Adrenal gland (tissue), 12 donors: Measurements from ENCODE around the gene AGAP1. TPM values are rescaled to one million over a fixed set of nuclear protein-coding genes. Genes with fewer than 3 reads are reported as not detected.
A peak's percentile ranks its signal among the peaks of the same experiment; 100 is the strongest.

Experiments used
- DNase-seq, 7 donors: peaks; one replicate each; pipeline ENCODE4 v3.0.0-alpha.2; 2019 to 2020
- H3K27ac ChIP-seq, 5 donors: fragments of 200-600 bp; sonication (generic) in 4 of 5; 1 replicate in 3 of 5; 2 replicates in 2 of 5; pipeline versions ENCODE4 v1.5.1 to v1.8.0; 2016 to 2020; ENCODE audit warnings: mild to moderate bottlenecking in 1 of 5
- H3K27me3 ChIP-seq: fragments of 200-600 bp; 2 replicates; pipeline ENCODE4 v1.8.0; 2021
- H3K36me3 ChIP-seq, 2 donors: fragments of 200-600 bp; replicated peaks in 1 of 2; 1 replicate in 1 of 2; 2 replicates in 1 of 2; pipeline versions ENCODE4 v1.5.1 to v1.8.0; 2018 to 2022
- H3K4me1 ChIP-seq, 2 donors: fragments of 200-600 bp; replicated peaks in 1 of 2; 1 replicate in 1 of 2; 2 replicates in 1 of 2; pipeline versions ENCODE4 v1.5.1 to v1.8.0; 2018 to 2021
- H3K4me3 ChIP-seq, 4 donors: fragments of 200-600 bp; sonication (generic) in 3 of 4; one replicate each; pipeline ENCODE4 v1.5.1; 2016 to 2018
- H3K9me3 ChIP-seq, 3 donors: fragments of 200-600 bp; sonication (generic) in 1 of 3; replicated peaks in 1 of 3; 1 replicate in 2 of 3; 2 replicates in 1 of 3; pipeline versions ENCODE4 v1.5.1 to v1.8.0; 2016 to 2021
- CTCF ChIP-seq, 6 experiments: fragments of 450-650 bp in 4 of 6; fragments of 200-600 bp in 2 of 6; sonication (generic) in 1 of 6; IDR thresholded peaks; 1 replicate in 5 of 6; 2 replicates in 1 of 6; pipeline versions ENCODE4 v1.5.1 to v1.8.0; 2016 to 2021; ENCODE audit warnings: antibody characterized with exemption in 6 of 6, mild to moderate bottlenecking in 2 of 6, moderate library complexity in 1 of 6
- POLR2A ChIP-seq, 2 donors: fragments of 450-650 bp; IDR thresholded peaks; one replicate each; pipeline ENCODE4 v1.6.1; 2017; ENCODE audit warnings: antibody characterized with exemption in 2 of 2, mild to moderate bottlenecking in 2 of 2, moderate library complexity in 1 of 2
- WGBS, 4 donors: extraction: QIAGEN DNeasy Blood & Tissue Kit in 2 of 4; methylation state at CpG; one replicate each; pipeline versions ENCODE4 v1.1.5 to v1.1.7; 2013 to 2017; 5-methylcytosine and 5-hydroxymethylcytosine counted together
- intact Hi-C, 2 donors: fragments of 100-400 bp; cut with DNase I; formaldehyde crosslinking; loops; one replicate each; pipeline versions ENCODE4 v1.14.1 to v1.15.0; 2022 to 2023
- polyA plus RNA-seq, 3 donors: library from polyadenylated mRNA; stranded (reverse); fragments of 200-250 nt in 2 of 3; fragments of 350-450 nt in 1 of 3; fragmentation: Illumina TruSeq in 1 of 3; extraction: RNeasy Lipid Tissue Mini Kit (QIAGEN cat#74804) in 1 of 3; gene quantifications; one replicate each; pipeline ENCODE4 v1.2.3, GENCODE V29; 2013 to 2014
- total RNA-seq, 9 donors: library from RNA; depleted of rRNA in 4 of 9; stranded (reverse); fragments of >200 nt in 4 of 9; fragments of 120-200 nt in 1 of 9; fragmentation: NEBNext Ultra II Directional in 1 of 9; extraction: Animal tissue kit (Norgen Biotek cat#: 25700) in 1 of 9; gene quantifications; one replicate each; pipeline versions ENCODE4 v1.1.0 to v1.2.4, GENCODE V29; 2013 to 2023
- donor health status: healthy with polysubstance abuse.
- donor health status: Bipolar disorder and iron deficiency.
- donor health status: DM: yes; HTN: yes; CAD: no.
- donor health status: DM: no; HTN: no; CAD: no.
- donor health status: DM: no; HTN: no; CAD: no.
- donor health status: DM: yes; HTN: yes; CAD: no.

AGAP1 gene
- total and polyA plus RNA-seq, 12 donors = 5.3 to 29.6 (median 17.7) TPM

- H3K4me1 ChIP-seq = peaks cover 3 to 8% of the 10 kb centered on the region in 2 donors
- DNase-seq = peak; percentile 51 to 81 (median 78)
- H3K36me3 ChIP-seq = no peaks in the 10 kb centered on the region
- H3K27ac ChIP-seq = no peak overlapping the region
- no peaks in the 10 kb centered on the region for H3K9me3 ChIP-seq
- intact Hi-C loops = no loop called here
- WGBS, 4 donors = 48 to 65% (median 51%) methylated on average over 3 of the region's 3 CpGs
- H3K27me3 ChIP-seq = no peaks in the 10 kb centered on the region
- no peak for TF ChIP-seq CTCF (IDR thresholded peaks at IDR 0.05)
- no peak for TF ChIP-seq POLR2A (IDR thresholded peaks at IDR 0.05)
- H3K4me3 ChIP-seq = no peak overlapping the region
These were observed 29.9 kb upstream of the AGAP1 start for GRCh38 chr2:235463893-235464292.

- Histone ChIP-seq H3K27ac (no peak overlapping the region), H3K36me3 (no peaks in the 10 kb centered on the region), H3K27me3 (no peaks in the 10 kb centered on the region), H3K4me1 (peaks cover 3 to 10% of the 10 kb centered on the region in 2 donors), H3K9me3 (no peaks in the 10 kb centered on the region), H3K4me3 (no peak overlapping the region)
- intact Hi-C loops = no loop called here
- WGBS, 4 donors = 87 to 93% (median 89%) methylated on average over 2 to 5 of the region's 5 CpGs
- TF ChIP-seq CTCF (IDR thresholded peaks at IDR 0.05) (no peak), POLR2A (IDR thresholded peaks at IDR 0.05) (no peak)
- DNase-seq = peak in 1 of 7 donors; percentile 25
These were observed 26.3 kb upstream of the AGAP1 start for GRCh38 chr2:235467588-235467987.

- DNase-seq = peak; percentile 51 to 83 (median 78)
- no peaks in the 10 kb centered on the region for H3K27me3 ChIP-seq
- no peak overlapping the region for H3K4me3 ChIP-seq
- no peaks in the 10 kb centered on the region for H3K9me3 ChIP-seq
- intact Hi-C loops = no loop called here
- peak overlapping the region in 3 of 5 donors; percentile 2 to 49 (median 39) for H3K27ac ChIP-seq
- peaks cover 3 to 10% of the 10 kb centered on the region in 2 donors for H3K4me1 ChIP-seq
- 38 to 49% (median 43%) methylated on average over 9 of the region's 9 CpGs for WGBS, 4 donors
- TF ChIP-seq CTCF (IDR thresholded peaks at IDR 0.05) (no peak), POLR2A (IDR thresholded peaks at IDR 0.05) (no peak)
- H3K36me3 ChIP-seq = no peaks in the 10 kb centered on the region
These were observed 24.7 kb upstream of the AGAP1 start for GRCh38 chr2:235468978-235469655.

- H3K27me3 ChIP-seq = no peaks in the 10 kb centered on the region
- H3K36me3 ChIP-seq = no peaks in the 10 kb centered on the region
- H3K4me3 ChIP-seq = no peak overlapping the region
- intact Hi-C loops = no loop called here
- DNase-seq = peak in 1 of 7 donors; percentile 10
- H3K4me1 ChIP-seq = peaks cover 3 to 10% of the 10 kb centered on the region in 2 donors
- WGBS, 4 donors = 80 to 86% (median 83%) methylated on average over 4 to 5 of the region's 5 CpGs
- H3K9me3 ChIP-seq = no peaks in the 10 kb centered on the region
- no peak for TF ChIP-seq CTCF (IDR thresholded peaks at IDR 0.05)
- TF ChIP-seq POLR2A (IDR thresholded peaks at IDR 0.05) = no peak
- H3K27ac ChIP-seq = no peak overlapping the region
These were observed 22.6 kb upstream of the AGAP1 start for GRCh38 chr2:235471186-235471747.
